Hematopoietic multipotent progenitor cell treated with erythropoietin and hydrocortisone succinate and interleukin-3 and kit ligand, for 8 days (in vitro differentiated cells): ENCODE data around the gene POC1B.

Source experiments
- DNase-seq: peaks from one replicate; pipeline ENCODE4 v3.0.0-alpha.2; 2015

The POC1B gene

GRCh38 chr12:89461649-89462612 is 63.9 kb downstream of the POC1B start:
- DNase-seq: peak; percentile 69

DNA sequence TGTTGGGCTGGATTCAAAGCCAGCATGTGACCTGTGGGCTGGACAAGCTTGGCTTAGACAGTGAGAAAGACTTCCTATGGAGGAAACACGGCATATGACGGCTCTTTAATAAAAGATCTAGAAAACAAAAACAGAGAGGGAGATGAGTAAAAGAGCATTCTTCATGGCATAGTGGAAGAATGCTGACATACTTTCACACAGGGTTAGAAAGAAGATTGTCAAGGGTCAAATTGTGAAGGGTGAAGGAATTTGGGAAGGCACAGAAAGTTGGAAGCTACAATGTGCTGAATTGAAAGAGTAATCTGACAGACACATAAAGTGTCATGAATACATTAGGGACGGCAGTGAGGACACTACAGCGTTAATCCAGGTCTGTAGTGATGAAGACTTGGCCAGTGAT is 64.7 kb downstream of the POC1B start:
- no peak for DNase-seq

DNA sequence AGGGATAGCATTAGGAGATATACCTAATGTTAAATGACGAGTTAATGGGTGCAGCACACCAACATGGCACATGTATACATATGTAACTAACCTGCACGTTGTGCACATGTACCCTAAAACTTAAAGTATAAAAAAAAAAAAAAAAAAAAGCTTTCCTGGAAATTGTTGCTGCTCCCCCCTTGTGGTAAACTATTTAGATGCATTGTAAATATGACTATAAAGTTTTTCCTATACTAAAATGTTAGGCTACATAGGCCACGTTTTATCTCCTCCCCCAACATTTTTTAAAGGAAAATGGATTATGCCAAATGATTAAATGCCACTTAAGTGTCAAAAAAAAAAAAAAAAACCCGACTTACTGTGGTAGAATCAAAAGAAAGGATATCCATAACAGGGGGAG is 66.6 kb downstream of the POC1B start:
- peak; percentile 16 for DNase-seq

- DNase-seq: no peak
Measured at GRCh38 chr12:89456565-89456964, 69.3 kb downstream of the POC1B start.

DNA sequence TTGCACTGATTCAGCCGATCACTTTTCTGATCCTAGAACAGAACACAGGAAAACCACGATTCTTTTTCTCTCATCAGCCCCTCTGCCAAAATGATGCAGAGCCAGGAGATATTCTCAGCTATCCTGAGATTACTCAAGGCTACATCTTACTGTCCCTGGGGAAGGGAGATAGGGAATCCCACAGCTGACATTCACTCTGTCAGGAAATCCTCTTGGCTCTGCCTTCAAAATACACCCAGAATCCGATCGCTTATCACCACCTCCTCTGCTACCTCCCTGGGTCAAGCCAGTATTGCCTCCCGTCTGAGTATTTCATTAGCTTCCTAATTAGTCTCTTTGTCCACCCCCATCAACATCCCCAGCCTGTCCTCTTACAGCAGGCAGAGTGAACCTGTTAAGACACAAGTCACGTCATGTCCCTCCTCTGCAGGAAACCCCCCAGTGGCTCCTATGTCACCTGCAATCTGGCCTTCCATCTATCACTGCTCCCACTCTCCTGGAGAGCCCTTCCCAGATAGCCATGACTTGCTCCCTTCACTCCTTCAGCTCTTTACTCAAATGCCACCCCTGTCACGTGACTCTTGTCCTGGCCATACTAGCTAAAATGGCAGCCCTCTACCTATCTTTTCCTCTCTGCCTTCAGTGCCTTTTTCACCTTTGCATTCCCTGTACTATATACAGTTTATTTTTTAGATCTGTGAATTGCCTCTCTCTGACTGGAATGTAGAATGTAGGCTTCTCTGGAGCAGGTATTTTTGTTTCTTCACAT is 71.6 kb downstream of the POC1B start:
- DNase-seq: no peak

DNA sequence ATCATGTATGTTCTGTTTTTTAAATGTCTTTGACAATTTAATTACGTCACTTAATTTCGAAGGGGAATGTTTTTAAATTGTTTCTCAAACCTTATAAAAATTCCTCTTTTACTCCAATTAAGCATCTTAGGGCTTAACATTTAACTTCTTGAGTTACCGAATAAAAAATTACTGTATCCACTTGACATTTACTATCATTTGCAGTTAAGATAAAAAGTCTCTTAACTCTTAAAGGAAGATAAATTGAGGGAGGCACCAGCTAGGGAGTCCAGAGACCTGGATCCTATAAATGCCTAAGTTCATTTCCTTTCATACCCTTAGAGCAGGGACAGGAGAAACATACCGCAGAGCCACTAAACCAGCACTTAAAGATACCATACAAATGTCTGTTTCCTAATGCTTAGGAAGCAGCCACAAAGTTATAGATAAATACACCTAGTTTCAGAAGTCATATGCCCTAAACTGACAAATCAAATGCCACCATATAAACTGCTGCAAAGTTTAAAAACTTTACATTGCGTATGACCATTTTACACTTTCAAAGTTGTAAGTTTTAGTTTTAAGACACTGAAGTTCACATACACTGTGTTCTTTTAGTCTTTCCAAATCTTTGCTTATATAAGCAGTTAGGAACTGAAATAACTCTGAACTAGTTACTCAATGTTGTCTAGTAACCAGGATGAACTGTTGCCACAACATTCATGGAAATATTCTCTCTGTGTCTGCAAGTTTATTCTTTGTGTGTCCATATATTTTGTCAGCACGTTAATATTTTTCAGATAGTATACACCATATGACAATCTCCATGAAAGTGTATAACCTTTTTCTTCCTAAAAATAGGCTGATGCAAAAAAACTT is 72.5 kb downstream of the POC1B start:
- no peak for DNase-seq

DNA sequence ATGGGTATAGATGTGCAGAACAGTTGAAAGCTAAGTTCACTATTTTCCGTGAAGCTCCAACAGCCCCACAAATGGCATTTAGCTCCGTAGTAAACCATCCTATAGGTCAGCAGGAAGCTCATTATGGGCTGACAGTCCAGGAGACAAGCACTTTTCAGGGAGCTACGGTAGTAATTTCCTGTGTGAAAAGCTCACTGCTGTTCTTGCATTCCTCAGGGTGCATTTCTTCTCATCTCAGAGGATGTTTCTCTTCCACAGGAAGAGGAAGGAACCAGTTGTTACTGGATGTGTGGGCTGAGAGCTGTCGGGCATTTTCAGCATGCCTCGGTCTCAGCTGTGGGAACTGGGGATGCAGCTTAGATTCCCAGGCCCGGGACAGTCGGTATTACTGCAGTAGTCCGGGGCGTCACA is 74.0 kb downstream of the POC1B start:
- no peak for DNase-seq

DNA sequence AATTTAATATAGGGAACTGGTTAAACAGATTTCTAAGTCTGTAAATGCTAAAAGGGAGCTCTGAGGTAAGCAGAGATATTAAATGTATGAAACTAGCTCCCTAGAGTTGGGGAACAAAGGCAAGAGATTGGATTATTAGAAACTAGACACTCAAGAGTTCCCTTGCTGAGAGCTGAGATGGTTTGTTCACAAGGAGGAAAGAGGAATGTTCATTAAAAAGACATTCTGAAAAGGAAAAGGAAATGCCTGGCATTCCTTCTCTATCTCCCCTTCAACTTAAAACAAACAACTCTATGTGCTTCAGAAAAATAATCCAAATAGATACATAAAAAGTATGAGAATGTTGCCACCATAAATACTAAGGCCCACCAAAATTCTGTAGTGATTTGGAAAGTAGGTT is 74.9 kb downstream of the POC1B start:
- DNase-seq: no peak

GRCh38 chr12:89448951-89449371 is 76.9 kb downstream of the POC1B start:
- DNase-seq: no peak

DNA sequence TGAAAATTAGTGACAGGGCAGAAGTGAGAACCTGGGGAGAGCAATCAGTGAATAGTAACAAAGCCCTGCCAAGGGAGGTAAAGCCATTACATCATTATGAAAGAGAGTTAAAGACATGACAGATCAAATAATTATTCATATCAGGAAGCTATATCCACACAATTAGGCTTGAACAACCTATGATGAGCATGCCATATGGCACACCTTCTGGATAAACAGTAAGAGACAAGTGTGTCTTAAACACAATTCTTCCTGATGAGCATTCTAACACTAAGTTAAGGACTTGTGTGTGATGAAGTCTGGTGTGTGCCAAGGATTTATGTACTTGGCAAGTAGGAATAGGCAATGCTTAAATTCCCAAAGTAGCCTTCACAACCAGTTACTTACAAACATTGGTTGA is 77.3 kb downstream of the POC1B start:
- DNase-seq: no peak

DNA sequence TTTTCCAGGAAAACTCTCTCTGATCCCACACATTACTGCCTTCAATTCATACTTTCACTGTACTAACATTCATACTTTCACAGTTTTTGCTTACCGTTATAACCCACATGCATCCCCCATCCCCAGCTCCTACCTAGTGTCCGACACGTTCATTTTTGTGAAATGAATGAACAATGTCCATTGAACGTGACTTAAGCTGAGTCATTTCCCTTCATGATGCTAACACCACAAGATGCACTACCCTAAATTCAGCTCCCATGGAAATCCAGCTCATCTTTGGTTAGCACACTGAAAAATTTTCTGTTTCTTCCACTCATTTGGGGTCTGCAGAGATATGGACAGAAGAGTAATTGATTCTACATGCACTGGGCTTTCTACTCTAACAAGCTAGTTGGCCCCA is 85.9 kb downstream of the POC1B start:
- DNase-seq: no peak

- DNase-seq: no peak
Measured at GRCh38 chr12:89437231-89437630, 88.6 kb downstream of the POC1B start.

DNA sequence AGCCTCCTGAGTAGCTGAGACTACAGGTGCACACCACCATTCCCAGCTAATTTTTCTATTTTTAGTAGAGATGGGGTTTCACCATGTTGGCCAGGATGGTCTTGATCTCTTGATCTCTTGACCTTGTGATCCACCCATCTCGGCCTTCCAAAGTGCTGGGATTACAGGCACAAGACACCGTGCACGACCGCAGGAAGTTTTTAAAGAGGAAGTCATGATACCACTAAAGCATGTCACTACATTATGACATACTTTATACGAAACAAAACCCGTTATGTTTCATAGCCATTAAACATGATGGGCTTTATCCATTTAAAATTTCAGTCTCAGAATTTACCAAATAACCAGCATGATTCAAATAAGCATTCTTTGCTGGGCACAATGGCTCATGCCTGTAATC is 89.8 kb downstream of the POC1B start:
- no peak for DNase-seq

- DNase-seq: no peak
Measured at GRCh38 chr12:89433634-89434033, 92.2 kb downstream of the POC1B start.

- DNase-seq: no peak
Measured at GRCh38 chr12:89432396-89432795, 93.5 kb downstream of the POC1B start.

DNA sequence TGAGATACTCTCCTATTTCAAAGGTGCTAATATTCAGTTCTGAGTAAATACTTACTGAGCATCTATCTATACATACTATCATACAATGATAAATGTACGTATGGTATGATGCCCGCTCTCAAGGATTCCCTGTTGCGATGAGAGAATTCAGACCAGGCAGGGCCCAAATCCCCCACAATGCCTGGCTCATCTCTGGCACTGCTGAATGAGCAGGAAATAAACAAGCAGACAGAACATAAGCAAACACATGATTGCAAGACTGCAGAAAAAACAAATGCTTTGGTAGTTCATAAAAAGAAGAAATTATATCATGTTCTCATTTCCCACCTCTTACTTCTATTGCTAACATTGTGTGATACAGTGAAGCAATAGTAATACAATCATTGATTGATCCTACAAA is 96.3 kb downstream of the POC1B start:
- no peak for DNase-seq

- DNase-seq: no peak
Measured at GRCh38 chr12:89427508-89428156, 98.2 kb downstream of the POC1B start.

- no peak for DNase-seq
Measured at GRCh38 chr12:89424846-89425245, 101.0 kb downstream of the POC1B start.

DNA sequence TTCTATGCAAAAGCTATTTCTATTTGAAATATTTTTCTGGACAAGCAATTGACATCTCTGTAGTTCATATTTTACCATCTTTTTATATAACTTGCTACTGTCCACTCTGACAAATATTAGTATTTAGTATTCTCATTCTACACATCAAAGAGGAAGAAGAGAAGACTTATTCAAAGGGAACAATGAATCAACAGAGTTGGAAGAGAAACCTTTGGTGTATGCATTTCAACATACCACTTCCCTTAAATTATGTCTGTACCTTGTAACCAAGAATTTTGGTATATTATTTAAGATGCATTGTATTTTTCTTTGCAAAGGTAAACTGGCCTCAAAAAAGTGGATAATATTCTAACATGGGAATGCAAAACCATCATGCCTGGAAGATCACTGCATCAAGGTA is 101.5 kb downstream of the POC1B start:
- no peak for DNase-seq

DNA sequence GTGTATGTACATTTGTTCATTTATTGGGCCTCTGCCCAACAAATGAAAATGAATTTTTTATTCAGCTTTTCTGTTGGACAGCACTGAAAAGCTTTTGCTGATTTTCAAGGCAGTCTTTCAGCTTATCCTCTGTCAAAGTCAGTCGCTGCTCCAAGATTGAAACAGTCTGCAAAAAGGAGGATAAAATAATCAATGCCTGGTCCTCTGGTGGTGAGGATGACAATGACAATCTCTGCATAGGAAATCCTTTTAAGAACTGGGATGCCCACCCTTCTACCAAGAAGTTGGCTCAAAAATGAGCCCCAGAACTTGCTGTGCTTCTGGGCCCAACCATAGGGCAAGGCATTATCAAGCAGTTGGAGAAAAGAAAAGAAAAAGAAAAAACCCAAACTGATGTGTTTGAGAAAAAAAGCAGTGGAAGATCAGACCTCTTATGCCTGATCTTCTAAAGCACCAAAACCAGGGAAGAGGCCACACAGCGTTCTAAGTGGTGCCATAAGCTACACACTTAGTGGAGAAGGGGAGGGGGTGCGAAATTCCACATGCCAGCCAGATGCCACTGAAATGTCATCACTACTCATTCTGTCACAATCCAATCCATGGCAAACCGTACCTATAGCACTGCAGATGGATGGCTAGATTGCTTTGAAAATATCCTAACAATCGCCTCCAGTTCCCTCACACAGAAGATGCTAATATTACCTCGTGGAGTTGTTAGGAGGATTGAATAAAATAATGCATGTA is 104.6 kb downstream of the POC1B start:
- no peak for DNase-seq

DNA sequence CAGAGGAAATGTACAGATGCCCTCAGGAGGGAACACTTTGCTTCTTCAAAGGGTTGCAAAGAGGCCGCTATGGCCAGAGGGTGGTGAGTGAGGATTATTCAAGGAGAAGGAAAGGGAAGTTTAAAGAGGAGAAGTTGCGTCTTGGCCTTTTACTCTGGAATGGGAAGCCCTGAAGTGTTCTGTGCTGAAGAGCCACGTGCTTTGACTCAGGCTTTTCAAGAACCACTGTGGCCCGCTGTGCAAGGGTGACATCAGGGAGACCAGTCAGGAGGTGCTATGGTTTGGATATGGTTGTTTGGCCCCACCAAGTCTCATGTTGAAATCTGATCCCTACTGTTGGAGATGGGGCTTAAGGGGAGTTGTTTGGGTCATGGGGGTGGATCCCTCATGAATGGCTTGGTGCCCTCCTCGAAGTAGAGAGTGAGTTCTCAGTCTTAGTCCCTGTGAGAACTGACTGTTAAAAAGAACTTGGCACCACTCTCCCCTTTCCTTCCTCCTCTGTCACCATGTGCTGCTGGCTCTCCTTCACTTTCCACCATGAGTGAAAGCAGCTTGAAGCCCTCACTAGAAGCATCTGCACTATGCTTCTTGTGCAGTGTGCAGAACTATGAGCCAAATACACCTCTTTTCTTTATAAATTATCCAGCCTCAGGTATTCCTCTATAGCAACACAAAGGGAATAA is 107.5 kb downstream of the POC1B start:
- DNase-seq: no peak
